ENCODE measurements around the gene CNIH3. TPM values are rescaled to one million over a fixed set of nuclear protein-coding genes. Genes with fewer than 3 reads are reported as not detected.

Gene CNIH3
- total and polyA plus RNA-seq, 2 donors (not counting 1 experiment from before 2014, with no cell fraction given), result 3.7 to 28.1 TPM

- H3K36me3 ChIP-seq (ENCODE audit: control insufficient read depth, insufficient read depth, low read length), result no peaks in the 10 kb centered on the region
- no peak overlapping the region for H3K4me3 ChIP-seq (replicated peaks in 1 of 4; ENCODE audit: control extremely low read depth in 1 of 4, insufficient read depth in 1 of 4, low read depth in 3 of 4, low read length in 4 of 4)
- TF ChIP-seq EZH2 (IDR thresholded peaks at IDR 0.05; ENCODE audit: low read length, missing control alignments), result no peak
- no peak for TF ChIP-seq CTCF (conservative IDR thresholded peaks at IDR 0.05 in 1 of 2, IDR thresholded peaks at IDR 0.05 in 1 of 2; ENCODE audit: low read depth in 1 of 2, low read length in 2 of 2)
- H3K27me3 ChIP-seq (ENCODE audit: control insufficient read depth, insufficient read depth, low read length), result no peaks in the 10 kb centered on the region
- no peak overlapping the region for H3K27ac ChIP-seq (ENCODE audit: insufficient read depth, low read length)
- no peak overlapping the region for H3K4me2 ChIP-seq (ENCODE audit: extremely low read depth, insufficient read depth, low read length)
- no peaks in the 10 kb centered on the region for H3K4me1 ChIP-seq (ENCODE audit: control insufficient read depth, extremely low read depth, insufficient read depth, low read length)
- H4K20me1 ChIP-seq (ENCODE audit: control insufficient read depth, extremely low read depth, insufficient read depth, low read length), result no peaks in the 10 kb centered on the region
- H2AFZ ChIP-seq (ENCODE audit: low read length), result no peak overlapping the region
- H3K79me2 ChIP-seq (ENCODE audit: control insufficient read depth, insufficient read depth, low read length), result no peaks in the 10 kb centered on the region
- H3K9me3 ChIP-seq (ENCODE audit: control insufficient read depth, insufficient read depth, low read depth, low read length), result no peaks in the 10 kb centered on the region
- no peak for DNase-seq (ENCODE audit: low read depth in 2 of 2)
- H3K9ac ChIP-seq (ENCODE audit: insufficient read depth, low read length), result no peak overlapping the region
Observed at GRCh38 chr1:224662870-224663269, 46.8 kb downstream of the CNIH3 start.

DNA sequence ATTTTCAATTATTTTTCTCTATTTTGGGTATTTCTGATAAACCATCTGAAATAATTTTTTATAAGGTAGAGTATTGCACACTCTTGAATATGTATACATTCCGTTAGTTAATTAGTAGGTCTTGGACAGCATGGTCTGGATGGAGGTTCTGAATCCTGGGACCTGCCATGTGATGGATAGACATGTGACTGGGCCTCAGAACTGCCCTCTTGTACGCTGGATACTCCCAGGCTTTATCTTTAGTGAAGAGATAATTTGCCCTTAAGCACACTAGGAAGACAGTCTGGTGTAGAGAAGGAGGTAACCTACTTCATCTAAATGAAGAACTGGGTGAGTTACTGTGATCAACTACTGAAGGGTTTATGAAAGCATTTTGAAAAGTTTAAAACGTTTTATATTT, 48.9 kb downstream of the CNIH3 start:
- Histone ChIP-seq H3K9ac (ENCODE audit: insufficient read depth, low read length) (no peak overlapping the region), H3K27me3 (ENCODE audit: control insufficient read depth, insufficient read depth, low read length) (no peaks in the 10 kb centered on the region), H3K4me2 (ENCODE audit: extremely low read depth, insufficient read depth, low read length) (no peak overlapping the region), H4K20me1 (ENCODE audit: control insufficient read depth, extremely low read depth, insufficient read depth, low read length) (no peaks in the 10 kb centered on the region), H3K27ac (ENCODE audit: insufficient read depth, low read length) (no peak overlapping the region), H3K36me3 (ENCODE audit: control insufficient read depth, insufficient read depth, low read length) (no peaks in the 10 kb centered on the region), H3K4me3 (replicated peaks in 1 of 4; ENCODE audit: control extremely low read depth in 1 of 4, insufficient read depth in 1 of 4, low read depth in 3 of 4, low read length in 4 of 4) (no peak overlapping the region), H3K4me1 (ENCODE audit: control insufficient read depth, extremely low read depth, insufficient read depth, low read length) (no peaks in the 10 kb centered on the region), H3K79me2 (ENCODE audit: control insufficient read depth, insufficient read depth, low read length) (no peaks in the 10 kb centered on the region), H3K9me3 (ENCODE audit: control insufficient read depth, insufficient read depth, low read depth, low read length) (no peaks in the 10 kb centered on the region), H2AFZ (ENCODE audit: low read length) (no peak overlapping the region)
- TF ChIP-seq CTCF (conservative IDR thresholded peaks at IDR 0.05 in 1 of 2, IDR thresholded peaks at IDR 0.05 in 1 of 2; ENCODE audit: low read depth in 1 of 2, low read length in 2 of 2), result no peak
- TF ChIP-seq EZH2 (IDR thresholded peaks at IDR 0.05; ENCODE audit: low read length, missing control alignments), result no peak
- no peak for DNase-seq (ENCODE audit: low read depth in 2 of 2)

- no peak for DNase-seq (ENCODE audit: low read depth in 2 of 2)
- Histone ChIP-seq H3K4me2 (ENCODE audit: extremely low read depth, insufficient read depth, low read length) (no peak overlapping the region), H3K79me2 (ENCODE audit: control insufficient read depth, insufficient read depth, low read length) (no peaks in the 10 kb centered on the region), H3K9me3 (ENCODE audit: control insufficient read depth, insufficient read depth, low read depth, low read length) (no peaks in the 10 kb centered on the region), H3K27me3 (ENCODE audit: control insufficient read depth, insufficient read depth, low read length) (no peaks in the 10 kb centered on the region), H3K9ac (ENCODE audit: insufficient read depth, low read length) (no peak overlapping the region), H3K36me3 (ENCODE audit: control insufficient read depth, insufficient read depth, low read length) (no peaks in the 10 kb centered on the region), H3K4me1 (ENCODE audit: control insufficient read depth, extremely low read depth, insufficient read depth, low read length) (peaks cover 3% of the 10 kb centered on the region), H3K4me3 (replicated peaks in 1 of 4; ENCODE audit: control extremely low read depth in 1 of 4, insufficient read depth in 1 of 4, low read depth in 3 of 4, low read length in 4 of 4) (no peak overlapping the region), H4K20me1 (ENCODE audit: control insufficient read depth, extremely low read depth, insufficient read depth, low read length) (no peaks in the 10 kb centered on the region), H2AFZ (ENCODE audit: low read length) (no peak overlapping the region), H3K27ac (ENCODE audit: insufficient read depth, low read length) (no peak overlapping the region)
- TF ChIP-seq EZH2 (IDR thresholded peaks at IDR 0.05; ENCODE audit: low read length, missing control alignments), result no peak
- no peak for TF ChIP-seq CTCF (conservative IDR thresholded peaks at IDR 0.05 in 1 of 2, IDR thresholded peaks at IDR 0.05 in 1 of 2; ENCODE audit: low read depth in 1 of 2, low read length in 2 of 2)
Observed at GRCh38 chr1:224666078-224666477, 50.0 kb downstream of the CNIH3 start.

All from fibroblast of lung (primary cell).